OCI-LY3 (cell line): ENCODE measurements around the gene EFNA5.

ENCODE experiments used
- CTCF ChIP-seq: fragments of 200-600, 300-600 bp; sonication (generic); IDR thresholded peaks from 2 replicates; pipeline ENCODE4 v1.5.1; 2014; ENCODE audit warnings: antibody characterized with exemption, low read length, low read depth
- EZH2phosphoT487 ChIP-seq: fragments of 200-600 bp; shearing (Covaris generic); IDR thresholded peaks from 2 replicates; pipeline ENCODE4 v1.6.1; 2018; ENCODE audit warnings: antibody characterized with exemption, mixed run types, low read depth

GRCh38 chr5:107400328-107400727 lies 270.4 kb downstream of the EFNA5 start:
- no peak for TF ChIP-seq CTCF
- no peak for TF ChIP-seq EZH2phosphoT487
